ENCODE data around the gene CDC42. TPM values are rescaled to one million over a fixed set of nuclear protein-coding genes. Genes with fewer than 3 reads are reported as not detected.

CDC42 gene
- total and polyA plus RNA-seq, 2 donors (not counting 1 experiment from before 2014, with no cell fraction given): 325 to 446 TPM

- no peak overlapping the region for H2AFZ ChIP-seq (ENCODE audit: low read length)
- no peaks in the 10 kb centered on the region for H3K79me2 ChIP-seq (ENCODE audit: control insufficient read depth, insufficient read depth, low read length)
- no peak overlapping the region for H3K9ac ChIP-seq (ENCODE audit: insufficient read depth, low read length)
- peaks cover 9% of the 10 kb centered on the region for H3K4me1 ChIP-seq (ENCODE audit: control insufficient read depth, extremely low read depth, insufficient read depth, low read length)
- no peaks in the 10 kb centered on the region for H4K20me1 ChIP-seq (ENCODE audit: control insufficient read depth, extremely low read depth, insufficient read depth, low read length)
- TF ChIP-seq CTCF (conservative IDR thresholded peaks at IDR 0.05 in 1 of 2, IDR thresholded peaks at IDR 0.05 in 1 of 2; ENCODE audit: low read depth in 1 of 2, low read length in 2 of 2) (no peak), EZH2 (IDR thresholded peaks at IDR 0.05; ENCODE audit: low read length, missing control alignments) (no peak)
- H3K27ac ChIP-seq (ENCODE audit: insufficient read depth, low read length): peak overlapping the region; percentile 45
- H3K36me3 ChIP-seq (ENCODE audit: control insufficient read depth, insufficient read depth, low read length): no peaks in the 10 kb centered on the region
- no peaks in the 10 kb centered on the region for H3K9me3 ChIP-seq (ENCODE audit: control insufficient read depth, insufficient read depth, low read depth, low read length)
- DNase-seq (ENCODE audit: low read depth in 2 of 2): peak; percentile 70 to 83
- no peaks in the 10 kb centered on the region for H3K27me3 ChIP-seq (ENCODE audit: control insufficient read depth, insufficient read depth, low read length)
- H3K4me3 ChIP-seq (replicated peaks in 1 of 4; ENCODE audit: control extremely low read depth in 1 of 4, insufficient read depth in 1 of 4, low read depth in 3 of 4, low read length in 4 of 4): no peak overlapping the region
- H3K4me2 ChIP-seq (ENCODE audit: extremely low read depth, insufficient read depth, low read length): peak overlapping the region; percentile 82
Observed at GRCh38 chr1:22044690-22045420, 7.7 kb upstream of the CDC42 start.

GRCh38 chr1:22045604-22046228, 6.8 kb upstream of the CDC42 start:
- no peaks in the 10 kb centered on the region for H3K79me2 ChIP-seq (ENCODE audit: control insufficient read depth, insufficient read depth, low read length)
- no peak overlapping the region for H3K4me3 ChIP-seq (replicated peaks in 1 of 4; ENCODE audit: control extremely low read depth in 1 of 4, insufficient read depth in 1 of 4, low read depth in 3 of 4, low read length in 4 of 4)
- H3K36me3 ChIP-seq (ENCODE audit: control insufficient read depth, insufficient read depth, low read length): no peaks in the 10 kb centered on the region
- no peak overlapping the region for H3K9ac ChIP-seq (ENCODE audit: insufficient read depth, low read length)
- H4K20me1 ChIP-seq (ENCODE audit: control insufficient read depth, extremely low read depth, insufficient read depth, low read length): no peaks in the 10 kb centered on the region
- H3K4me2 ChIP-seq (ENCODE audit: extremely low read depth, insufficient read depth, low read length): no peak overlapping the region
- no peak overlapping the region for H3K27ac ChIP-seq (ENCODE audit: insufficient read depth, low read length)
- TF ChIP-seq CTCF (conservative IDR thresholded peaks at IDR 0.05 in 1 of 2, IDR thresholded peaks at IDR 0.05 in 1 of 2; ENCODE audit: low read depth in 1 of 2, low read length in 2 of 2) (no peak), EZH2 (IDR thresholded peaks at IDR 0.05; ENCODE audit: low read length, missing control alignments) (no peak)
- no peaks in the 10 kb centered on the region for H3K27me3 ChIP-seq (ENCODE audit: control insufficient read depth, insufficient read depth, low read length)
- H2AFZ ChIP-seq (ENCODE audit: low read length): no peak overlapping the region
- no peaks in the 10 kb centered on the region for H3K9me3 ChIP-seq (ENCODE audit: control insufficient read depth, insufficient read depth, low read depth, low read length)
- H3K4me1 ChIP-seq (ENCODE audit: control insufficient read depth, extremely low read depth, insufficient read depth, low read length): peaks cover 6% of the 10 kb centered on the region
- DNase-seq (ENCODE audit: low read depth in 2 of 2): peak in 1 of 2 donors; percentile 39

DNA sequence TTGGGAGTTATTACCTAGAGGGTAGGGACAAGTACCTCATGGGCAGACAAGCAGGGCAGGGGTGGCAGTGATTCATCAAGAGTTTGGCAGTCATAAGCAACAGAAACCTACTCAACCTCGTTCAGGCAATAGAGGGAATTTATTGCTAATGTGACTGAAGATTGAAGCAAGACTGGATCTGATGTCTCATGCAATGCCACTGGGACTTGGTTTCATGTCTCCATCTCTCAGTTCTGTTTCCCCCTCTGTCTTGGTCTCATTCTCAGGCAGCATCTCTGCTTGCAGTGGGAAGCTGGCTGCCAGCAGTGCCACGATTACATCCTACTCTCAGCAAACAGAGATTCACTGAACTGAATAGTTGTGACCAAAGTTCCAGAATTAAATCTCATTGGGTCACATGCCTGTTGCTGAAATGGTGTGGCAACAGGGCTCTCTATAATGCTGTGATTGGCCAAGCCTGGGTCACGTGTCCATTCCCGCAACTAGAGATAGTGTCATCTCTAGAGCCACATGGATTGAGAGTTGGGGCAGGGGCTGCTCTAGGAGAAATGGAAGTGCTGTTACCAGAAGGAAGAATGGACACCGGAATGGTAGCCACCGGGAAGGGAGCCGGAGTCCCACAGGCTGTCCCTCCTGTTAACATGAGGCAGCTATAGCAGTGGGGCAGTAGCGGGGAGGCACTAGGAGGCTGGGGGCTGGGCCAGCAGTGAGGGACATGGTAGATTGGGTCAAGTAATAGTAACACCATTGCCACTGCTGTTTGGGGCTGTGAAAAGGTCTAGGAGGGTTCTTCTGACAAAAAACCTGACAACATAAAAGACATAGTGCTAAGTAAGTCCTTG, 3.9 kb upstream of the CDC42 start:
- Histone ChIP-seq H3K9ac (ENCODE audit: insufficient read depth, low read length) (no peak overlapping the region), H3K27ac (ENCODE audit: insufficient read depth, low read length) (no peak overlapping the region), H2AFZ (ENCODE audit: low read length) (no peak overlapping the region), H3K9me3 (ENCODE audit: control insufficient read depth, insufficient read depth, low read depth, low read length) (no peaks in the 10 kb centered on the region), H3K4me1 (ENCODE audit: control insufficient read depth, extremely low read depth, insufficient read depth, low read length) (peaks cover 6% of the 10 kb centered on the region), H4K20me1 (ENCODE audit: control insufficient read depth, extremely low read depth, insufficient read depth, low read length) (peaks cover 2% of the 10 kb centered on the region), H3K79me2 (ENCODE audit: control insufficient read depth, insufficient read depth, low read length) (peaks cover 7% of the 10 kb centered on the region), H3K4me3 (replicated peaks in 1 of 4; ENCODE audit: control extremely low read depth in 1 of 4, insufficient read depth in 1 of 4, low read depth in 3 of 4, low read length in 4 of 4) (no peak overlapping the region), H3K4me2 (ENCODE audit: extremely low read depth, insufficient read depth, low read length) (no peak overlapping the region), H3K27me3 (ENCODE audit: control insufficient read depth, insufficient read depth, low read length) (no peaks in the 10 kb centered on the region), H3K36me3 (ENCODE audit: control insufficient read depth, insufficient read depth, low read length) (no peaks in the 10 kb centered on the region)
- no peak for DNase-seq (ENCODE audit: low read depth in 2 of 2)
- no peak for TF ChIP-seq EZH2 (IDR thresholded peaks at IDR 0.05; ENCODE audit: low read length, missing control alignments)
- no peak for TF ChIP-seq CTCF (conservative IDR thresholded peaks at IDR 0.05 in 1 of 2, IDR thresholded peaks at IDR 0.05 in 1 of 2; ENCODE audit: low read depth in 1 of 2, low read length in 2 of 2)
